K562 (cell line): ENCODE measurements around the gene GPRIN1.

ENCODE experiments used
- ATF4 ChIP-seq: fragments of 450-650 bp; formaldehyde crosslinking; IDR thresholded peaks from 2 replicates; pipeline ENCODE4 v1.4.0; 2022; ENCODE audit warnings: mild to moderate bottlenecking, moderate library complexity
- CHD4 ChIP-seq: fragments of 200-600 bp; sonication (generic); IDR thresholded peaks from 3 replicates; pipeline ENCODE4 v1.6.1; 2012; ENCODE audit warnings: low read depth, mild to moderate bottlenecking, mixed read lengths, low read length, inconsistent platforms; ENCODE audit not compliant: insufficient read depth, insufficient replicate concordance, poor library complexity, severe bottlenecking
- CHD7 ChIP-seq: fragments of 200-600 bp; sonication (generic); IDR thresholded peaks from one replicate; pipeline ENCODE4 v1.6.1; 2012; ENCODE audit warnings: mild to moderate bottlenecking, low read depth, low read length, inconsistent platforms
- GTF2F1 ChIP-seq: IDR thresholded peaks from 2 replicates; pipeline ENCODE4 v1.6.1; 2011; ENCODE audit warnings: low read depth, low read length, improper control_type of control experiment
- NFIC ChIP-seq: fragments of 450-650 bp; IDR thresholded peaks from 2 replicates; pipeline ENCODE4 v1.6.1; 2017; ENCODE audit warnings: mild to moderate bottlenecking, inconsistent platforms
- RFX1 ChIP-seq: fragments of 450-650 bp; IDR thresholded peaks from 2 replicates; pipeline ENCODE4 v1.6.1; 2016; ENCODE audit warnings: mild to moderate bottlenecking, moderate library complexity
- TAF7 ChIP-seq: fragments of 450-650 bp; IDR thresholded peaks from 2 replicates; pipeline ENCODE4 v1.6.1; 2016; ENCODE audit warnings: missing genetic modification characterization, missing compliant biosample characterization
- ZNF395 ChIP-seq: fragments of 200-800 bp; sonication (Bioruptor generic); IDR thresholded peaks from 2 replicates; pipeline ENCODE4 v1.6.1; 2017; ENCODE audit warnings: missing genetic modification characterization, missing compliant biosample characterization

- no peak for TF ChIP-seq RFX1
- TF ChIP-seq CHD7: no peak
- TF ChIP-seq GTF2F1: no peak
- TF ChIP-seq TAF7 (tag): no peak
- no peak for TF ChIP-seq NFIC
- no peak for TF ChIP-seq ATF4
- TF ChIP-seq CHD4: no peak
- no peak for TF ChIP-seq ZNF395 (CRISPR knock-in tag)
These were observed 49.5 kb upstream of the GPRIN1 start for GRCh38 chr5:176659512-176659839.
